HAP-1 (cell line): ENCODE measurements around the gene SLC1A7.

Experiments used
- DNase-seq, 2 experiments: peaks; one replicate each; pipeline ENCODE4 v3.0.0-alpha.2; 2016 to 2020; ENCODE audit warnings: low spot score in 2 of 2
- H3K27me3 ChIP-seq: fragments of 250-450 bp; sonication (Bioruptor Pico); 2 replicates; pipeline ENCODE4 v1.5.1; 2020; ENCODE audit warnings: low read depth, mild to moderate bottlenecking, moderate library complexity
- H3K36me3 ChIP-seq: fragments of 250-450 bp; sonication (Bioruptor Pico); replicated peaks from 2 replicates; pipeline ENCODE4 v1.5.1; 2020; ENCODE audit warnings: mild to moderate bottlenecking
- H3K4me1 ChIP-seq: fragments of 250-450 bp; sonication (Bioruptor Pico); 2 replicates; pipeline ENCODE4 v1.5.1; 2020; ENCODE audit warnings: mild to moderate bottlenecking
- H3K4me3 ChIP-seq: fragments of 250-450 bp; sonication (Bioruptor Pico); 2 replicates; pipeline ENCODE4 v1.5.1; 2020; ENCODE audit warnings: mild to moderate bottlenecking, moderate library complexity
- H3K9me3 ChIP-seq: fragments of 250-450 bp; sonication (Bioruptor Pico); 2 replicates; pipeline ENCODE4 v1.5.1; 2020; ENCODE audit warnings: mild to moderate bottlenecking, moderate library complexity
- in situ Hi-C: fragments of 300-500 bp; cut with MboI; formaldehyde crosslinking; loops from 3 replicates; pipeline ENCODE4 v1.14.3; 2020; ENCODE audit warnings: low sequenced_read_pairs, inconsistent platforms, mixed read lengths

Gene SLC1A7

DNA sequence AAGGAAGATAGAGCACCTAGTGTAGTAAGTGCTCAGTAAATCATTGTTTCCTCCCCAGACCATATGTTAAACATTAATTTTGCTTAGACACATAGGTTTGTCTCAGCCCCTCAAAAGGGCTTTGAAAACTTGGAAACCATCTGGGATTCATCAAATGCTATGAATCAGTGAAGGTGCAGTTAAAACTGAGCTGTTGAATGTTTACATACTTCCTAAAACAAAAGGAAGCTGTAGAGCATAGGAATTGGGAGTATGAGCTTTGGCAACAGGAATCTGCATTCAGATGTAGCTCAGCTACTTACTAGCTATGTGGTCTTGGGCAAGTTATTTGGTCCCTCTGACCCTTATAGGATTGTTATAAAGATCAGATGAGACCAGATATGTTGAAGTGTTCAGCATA is 99.2 kb downstream of the SLC1A7 start:
- Histone ChIP-seq H3K9me3 (no peaks in the 10 kb centered on the region), H3K4me1 (no peaks in the 10 kb centered on the region), H3K27me3 (no peaks in the 10 kb centered on the region), H3K36me3 (no peaks in the 10 kb centered on the region), H3K4me3 (no peak overlapping the region)
- in situ Hi-C loops: no loop called here
- DNase-seq: no peak

DNA sequence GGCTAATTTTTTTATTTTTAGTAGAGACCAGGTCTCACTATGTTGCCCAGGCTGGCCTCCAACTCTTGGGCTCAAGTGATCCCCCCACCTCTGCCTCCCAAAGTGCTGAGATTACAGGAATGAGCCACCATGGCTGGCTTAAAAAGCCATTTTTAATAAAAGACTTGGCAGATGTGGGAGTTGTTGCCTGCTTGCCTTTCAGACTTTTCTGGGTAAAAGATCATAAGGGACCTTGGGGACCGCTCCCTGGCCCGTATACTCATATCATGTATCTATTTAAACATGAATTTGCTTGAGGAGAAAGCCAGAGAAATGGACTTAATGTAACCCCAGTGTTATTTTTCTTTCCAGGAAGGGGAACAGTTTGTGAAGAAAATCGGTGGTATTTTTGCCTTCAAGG is 103.9 kb downstream of the SLC1A7 start:
- H3K36me3 ChIP-seq: no peaks in the 10 kb centered on the region
- in situ Hi-C loops: no loop called here

More for the DNA sequence above, 103.9 kb downstream of the SLC1A7 start:
- Histone ChIP-seq H3K4me3 (no peak overlapping the region), H3K27me3 (no peaks in the 10 kb centered on the region), H3K9me3 (no peaks in the 10 kb centered on the region), H3K4me1 (no peaks in the 10 kb centered on the region)
- DNase-seq: no peak
